ENCODE measurements around the gene COA8.

Gene COA8

DNA sequence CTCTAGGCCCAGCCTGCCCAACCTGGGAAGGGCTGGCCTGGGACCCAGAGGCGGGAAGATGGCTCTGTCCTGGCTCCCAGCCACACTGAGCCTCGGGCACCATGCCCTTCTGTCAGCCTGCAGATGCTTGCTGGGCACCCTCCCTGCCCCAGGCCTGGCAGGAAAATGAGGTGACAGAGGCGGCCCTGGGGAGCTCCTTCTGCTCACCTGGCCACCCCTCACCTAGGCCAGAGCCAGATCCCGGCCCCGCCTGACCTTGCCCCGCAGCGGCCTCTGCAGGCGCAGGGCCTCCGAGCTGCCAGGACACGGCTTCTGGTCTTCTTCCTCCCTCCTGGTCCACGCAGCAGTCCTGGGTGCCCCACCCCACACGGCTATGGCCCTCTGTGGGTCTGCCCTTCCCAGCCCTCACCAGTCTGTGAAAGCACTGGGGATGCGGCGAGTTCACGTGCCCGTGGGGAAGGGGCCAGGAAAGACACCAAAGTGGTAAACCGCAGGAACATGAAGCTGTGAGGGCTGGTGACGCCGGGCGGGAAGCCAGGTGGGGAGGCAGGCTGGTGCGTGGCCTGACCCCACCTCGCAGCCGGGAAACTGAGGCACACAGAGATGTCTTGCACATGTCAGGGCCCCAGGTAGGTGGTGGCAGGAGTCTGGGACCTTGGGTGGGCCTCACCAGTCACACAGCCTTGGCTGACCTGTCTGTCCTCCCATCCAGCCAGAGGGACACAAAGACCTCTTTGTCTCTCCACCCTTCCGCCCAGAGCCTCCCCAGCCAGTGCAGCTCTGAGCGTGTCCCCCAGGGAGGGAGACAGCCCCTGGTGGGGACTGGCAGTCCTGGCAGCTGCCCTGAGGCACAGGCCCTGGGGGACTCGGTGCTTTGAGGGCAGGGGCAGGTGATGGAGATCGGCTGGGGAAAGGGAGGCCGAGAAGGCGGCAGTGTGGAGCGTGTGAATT lies 13.1 kb upstream of the COA8 start:
- ATAC-seq, result no peak

DNA sequence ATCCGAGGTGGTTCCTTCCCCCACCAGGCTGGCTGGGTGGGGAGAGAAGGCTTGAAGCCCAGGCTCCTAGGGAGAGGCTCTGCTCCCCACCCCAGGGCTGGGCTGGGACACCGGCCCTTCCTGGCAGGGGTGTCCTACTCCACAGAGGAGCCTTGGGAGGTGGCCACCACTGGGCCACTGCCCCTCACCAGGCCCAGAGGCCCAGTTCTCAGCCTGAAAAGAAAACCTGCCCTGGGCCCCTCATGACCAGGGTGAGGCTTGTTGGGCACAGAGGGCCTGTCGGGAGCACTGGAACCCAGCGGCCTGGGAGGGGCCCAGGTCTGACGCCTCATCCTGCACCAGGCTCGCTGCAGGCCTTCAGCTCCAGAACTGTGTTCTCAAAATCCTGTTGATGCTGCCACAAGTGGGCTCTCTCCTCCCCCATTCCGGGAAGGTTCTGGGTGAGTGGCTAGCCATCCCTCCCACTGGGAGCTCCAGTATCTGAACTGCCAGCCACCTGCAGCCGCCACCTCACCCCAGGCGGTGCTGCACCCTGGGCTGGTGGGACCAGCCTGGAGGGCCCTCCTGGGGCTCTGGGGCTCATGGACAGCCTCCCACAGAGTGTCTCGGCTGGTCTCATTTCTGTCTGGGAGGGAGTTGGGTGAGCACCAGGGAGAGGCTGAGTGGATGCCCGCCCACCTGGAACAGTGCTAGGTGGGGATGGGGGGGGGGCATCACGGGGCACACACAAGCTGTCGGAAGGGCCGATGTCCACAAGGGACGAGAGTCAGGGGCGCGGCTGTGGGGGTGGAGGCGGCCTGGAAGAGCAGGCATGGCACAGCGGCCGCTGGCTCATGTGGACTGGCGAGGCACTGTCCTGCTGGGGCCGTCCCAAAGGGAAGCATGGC lies 12.1 kb upstream of the COA8 start:
- ATAC-seq, result no peak

DNA sequence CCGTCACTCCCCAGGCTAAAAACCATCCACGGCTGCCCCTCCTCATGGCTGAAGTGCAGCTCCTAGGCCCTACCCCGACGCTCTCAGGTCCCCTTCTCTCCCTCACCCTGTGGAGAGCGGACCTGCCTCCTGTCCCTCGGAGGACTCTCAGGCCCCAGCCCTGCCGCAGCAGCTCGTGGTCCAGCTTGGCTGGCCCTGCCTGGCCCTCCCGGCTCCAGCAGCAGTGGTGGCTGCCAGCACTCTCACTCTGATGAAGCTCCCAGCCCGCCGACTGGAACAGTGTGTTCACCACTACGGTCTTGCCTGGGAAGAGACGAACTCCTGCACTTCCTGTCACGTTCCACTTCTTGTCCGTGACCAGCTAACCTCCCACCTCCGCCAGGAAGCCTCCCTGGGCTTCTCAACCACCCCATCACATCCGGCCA lies 11.4 kb upstream of the COA8 start:
- ATAC-seq, result no peak

DNA sequence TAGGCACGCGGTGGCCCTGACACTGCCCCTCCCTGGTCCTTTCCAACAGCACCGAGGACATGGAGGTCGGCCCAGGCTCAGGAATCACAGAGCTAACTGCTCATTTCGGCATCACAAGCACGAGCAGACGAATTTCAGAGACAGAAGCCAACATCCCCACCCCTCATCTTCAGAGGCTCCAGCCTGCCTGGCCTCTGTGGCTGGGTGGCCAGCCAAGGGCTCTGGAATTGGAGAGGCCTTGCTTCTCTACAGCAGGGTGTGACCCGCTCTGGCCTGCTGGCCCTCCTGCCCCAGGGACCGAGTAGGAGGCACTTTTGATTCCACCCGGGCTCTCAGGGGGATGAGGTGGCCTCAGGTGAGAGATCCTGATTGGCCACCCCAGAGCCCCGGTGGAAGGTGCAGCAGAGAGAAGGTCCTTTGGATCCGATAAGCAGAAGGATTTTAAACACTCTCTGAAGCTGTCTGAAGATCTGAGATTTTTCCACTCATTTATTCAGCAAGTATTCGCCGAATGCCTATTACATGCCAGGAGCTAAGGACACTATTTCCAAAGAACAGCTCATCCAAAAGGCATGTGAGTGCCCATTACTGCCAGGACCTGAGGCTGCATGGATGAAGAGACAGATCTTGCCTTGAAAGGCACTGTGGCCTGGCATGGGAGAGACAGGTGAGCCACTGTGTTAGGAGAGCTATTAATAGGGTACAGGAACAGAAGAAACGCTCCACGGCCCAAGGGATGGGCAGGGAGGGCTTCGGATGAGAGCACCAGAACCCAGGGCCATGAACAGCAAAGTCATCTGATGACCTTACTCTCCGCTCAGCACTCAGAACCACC lies 10.5 kb upstream of the COA8 start:
- no peak for ATAC-seq

DNA sequence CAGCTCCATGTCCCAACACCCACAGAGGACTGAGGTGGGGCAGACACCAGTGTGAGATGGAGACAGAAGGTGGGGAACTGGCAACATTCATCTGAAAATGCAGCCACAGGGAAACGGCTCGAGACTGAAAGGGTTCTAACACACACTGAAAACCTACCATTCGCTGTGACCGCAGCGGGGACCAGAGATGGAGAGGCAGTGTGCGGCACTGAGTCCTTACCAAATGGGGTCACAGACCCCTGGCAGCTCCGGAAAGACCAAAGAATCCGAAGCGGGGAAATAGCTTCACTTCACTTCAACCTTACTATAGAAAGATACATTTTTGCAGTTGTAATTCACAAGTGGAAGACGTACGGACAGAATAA lies 9.9 kb upstream of the COA8 start:
- no peak for ATAC-seq

DNA sequence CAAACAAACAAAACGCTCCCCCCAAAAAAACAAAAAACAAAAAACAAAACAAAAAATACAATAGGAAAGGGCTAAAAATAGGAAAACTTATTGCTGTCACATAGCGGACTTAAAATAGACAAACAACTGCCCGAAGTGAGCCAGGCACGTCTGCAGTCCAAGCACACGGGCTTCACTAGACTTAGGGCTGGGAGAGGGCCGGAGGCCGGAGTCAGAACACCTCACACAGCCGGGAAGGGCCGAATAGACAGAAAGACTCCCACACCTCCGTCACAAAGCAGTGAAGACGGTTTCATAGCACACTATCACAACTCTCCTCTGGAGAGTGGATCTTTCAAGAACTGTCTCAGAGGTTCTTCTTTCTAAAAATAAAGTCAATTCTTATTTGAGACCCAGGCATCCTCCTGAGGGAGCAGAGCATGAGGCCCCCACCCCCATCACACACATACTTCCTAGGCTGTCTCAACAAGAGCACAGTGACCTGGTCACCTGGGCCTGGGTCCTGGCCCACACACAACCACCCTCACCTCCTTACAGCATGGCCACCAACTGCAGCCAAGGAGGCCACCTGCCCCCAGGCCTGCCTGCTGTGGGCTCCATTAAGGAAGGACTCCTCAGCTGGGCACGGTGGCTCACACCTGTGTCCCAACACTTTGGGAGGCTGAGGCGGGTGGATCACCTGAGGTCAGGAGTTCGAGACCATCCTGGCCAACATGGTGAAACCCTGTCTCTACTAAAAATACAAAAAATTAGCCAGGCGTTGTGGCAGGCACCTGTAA lies 7.0 kb upstream of the COA8 start:
- ATAC-seq, result no peak

DNA sequence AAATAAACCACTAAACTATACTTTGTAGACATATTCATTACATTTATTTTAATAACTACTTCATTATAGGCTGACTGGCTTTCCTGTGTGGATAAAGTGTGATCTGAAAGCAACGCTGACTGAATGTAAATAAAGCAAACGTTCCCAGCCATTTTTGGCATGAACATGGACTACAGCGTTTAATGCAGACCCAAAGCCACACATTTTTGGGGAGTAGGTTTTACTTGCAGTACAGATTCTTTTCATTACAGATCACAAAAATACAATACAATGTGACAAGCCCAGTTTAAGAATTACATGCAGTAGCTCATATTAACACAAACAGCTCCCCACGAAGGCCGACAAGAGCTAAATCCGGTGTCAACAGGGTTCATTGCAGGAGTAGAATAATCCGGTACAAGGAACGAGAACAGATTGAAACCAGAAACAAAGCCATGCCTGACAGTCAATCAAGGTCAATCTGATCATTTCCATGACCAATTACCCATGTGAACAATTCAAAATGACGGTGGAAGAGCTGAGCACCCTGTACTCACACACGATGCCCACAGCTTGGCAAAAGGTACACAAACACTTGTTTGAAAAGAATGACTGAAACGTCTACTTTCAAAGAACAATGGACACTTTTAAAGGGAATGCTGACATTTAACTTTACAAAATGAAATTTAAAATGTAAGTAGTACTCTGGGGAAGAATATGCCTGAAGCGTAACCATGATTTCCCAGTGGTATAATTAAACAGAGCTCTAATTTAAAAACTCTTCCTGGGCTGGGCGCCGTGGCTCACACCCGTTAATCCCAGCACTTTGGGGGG lies 5.6 kb upstream of the COA8 start:
- no peak for ATAC-seq

DNA sequence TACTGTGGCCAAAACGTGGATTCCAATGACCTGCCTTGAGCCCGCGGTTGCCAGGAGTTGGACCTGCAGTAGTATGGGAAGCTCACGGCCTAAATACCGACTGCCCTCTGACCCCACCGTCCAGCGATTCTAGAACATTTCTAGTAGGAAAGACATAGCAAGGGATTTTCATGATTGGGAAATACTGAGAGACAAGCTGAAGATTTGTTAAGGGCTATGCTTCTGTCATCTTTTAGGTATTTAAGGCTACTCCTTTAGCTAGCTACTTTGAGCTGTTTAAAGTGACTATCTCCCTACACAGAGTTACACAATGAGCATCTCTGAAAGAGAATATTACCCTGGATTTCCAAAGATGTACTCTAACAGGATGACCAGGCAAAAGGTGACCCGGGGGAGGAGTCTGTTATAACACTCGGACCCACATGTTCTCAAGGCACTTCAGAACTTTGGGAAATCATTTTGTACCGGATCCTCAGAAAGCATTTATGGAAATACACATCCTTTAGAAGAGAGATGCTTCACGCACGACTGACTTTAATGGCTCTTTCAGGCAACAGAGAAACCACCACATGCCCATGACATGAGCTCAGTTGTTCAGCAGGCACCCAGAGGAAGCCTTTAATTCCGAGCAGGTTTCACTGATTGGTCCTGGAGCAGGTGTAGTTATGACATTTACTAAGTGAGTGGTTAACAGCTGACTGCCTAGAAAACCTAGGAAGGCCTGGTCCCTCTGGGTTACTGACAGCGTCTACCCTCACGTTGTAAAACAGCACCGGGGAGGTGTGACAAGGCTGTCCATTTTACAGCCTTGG lies 4.5 kb upstream of the COA8 start:
- no peak for ATAC-seq

DNA sequence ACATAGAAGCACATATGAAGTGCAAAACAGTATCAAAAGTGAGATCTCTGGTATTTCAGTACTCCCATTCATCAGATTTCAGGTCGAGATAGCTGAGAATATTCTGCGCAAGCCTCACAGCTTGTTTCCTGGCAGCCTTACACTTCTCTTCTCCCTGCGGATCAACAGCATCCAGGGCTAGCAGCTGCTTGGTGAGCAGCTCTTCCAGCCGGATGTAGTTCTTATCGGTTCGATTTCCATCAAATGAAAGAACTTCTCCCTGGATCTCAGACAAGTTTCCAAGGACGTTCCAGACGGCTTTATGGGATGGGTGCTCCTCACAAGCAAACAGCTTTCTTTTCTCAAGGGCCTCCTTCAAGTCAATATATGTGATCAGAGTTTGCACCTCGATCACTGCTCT lies 3.0 kb upstream of the COA8 start:
- no peak for ATAC-seq

DNA sequence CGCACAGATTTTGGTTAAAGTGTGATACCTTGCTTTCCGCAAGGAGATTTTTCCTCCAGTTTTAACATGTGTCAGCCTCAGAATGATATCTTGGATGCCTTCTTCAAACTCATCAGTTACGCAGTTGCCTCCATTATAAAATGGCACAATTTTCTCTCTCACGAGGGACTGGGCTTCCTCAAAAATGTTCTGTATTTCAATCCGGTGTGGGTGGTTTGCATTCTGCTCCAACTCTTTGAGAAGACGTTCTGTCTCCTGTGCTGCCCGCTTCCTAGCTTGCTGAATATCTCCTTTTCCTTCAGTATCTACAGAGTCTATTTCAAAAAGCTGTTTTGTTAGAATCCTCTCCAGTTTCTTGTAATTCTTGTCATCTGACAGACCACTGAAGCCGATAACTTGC lies 2.1 kb upstream of the COA8 start:
- no peak for ATAC-seq

DNA sequence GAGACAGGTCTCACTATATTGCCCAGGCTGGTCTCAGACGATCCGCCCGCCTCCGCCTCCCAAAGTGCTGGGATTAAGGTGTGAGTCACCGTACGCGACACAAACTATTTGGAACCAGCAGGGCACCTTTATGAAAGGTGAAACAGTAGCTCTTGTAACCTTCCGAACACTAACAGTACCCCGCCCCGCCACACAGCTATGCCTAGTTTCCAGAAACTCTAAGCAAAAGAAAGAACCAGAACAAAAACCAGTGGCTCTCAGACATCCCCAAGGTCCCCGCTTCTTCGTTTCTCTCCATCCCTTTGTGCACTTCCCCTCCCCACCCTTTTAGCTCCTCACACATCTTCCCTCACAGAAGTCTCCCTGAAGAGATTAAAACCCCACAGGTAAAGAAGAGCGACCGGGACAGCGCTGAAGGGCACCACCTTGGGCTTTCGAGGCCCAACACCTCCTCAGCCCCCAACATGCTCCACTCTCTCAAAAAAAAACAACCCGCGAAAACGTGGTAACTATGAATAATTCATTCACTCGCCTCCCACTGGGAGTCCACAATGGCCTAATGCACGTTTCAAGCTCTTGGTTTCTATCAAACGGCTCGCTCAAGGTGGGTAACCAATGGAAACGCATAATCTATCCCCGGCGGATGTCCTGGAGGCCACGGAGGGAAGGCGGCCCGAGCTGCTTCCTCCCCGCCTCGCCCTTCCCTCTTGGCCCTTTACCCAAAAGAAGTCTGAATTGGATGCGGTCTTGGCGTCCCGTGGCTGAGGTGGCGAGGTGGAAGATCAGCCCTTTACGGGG lies 1.2 kb upstream of the COA8 start:
- ATAC-seq, result peak; percentile 42 to 51

DNA sequence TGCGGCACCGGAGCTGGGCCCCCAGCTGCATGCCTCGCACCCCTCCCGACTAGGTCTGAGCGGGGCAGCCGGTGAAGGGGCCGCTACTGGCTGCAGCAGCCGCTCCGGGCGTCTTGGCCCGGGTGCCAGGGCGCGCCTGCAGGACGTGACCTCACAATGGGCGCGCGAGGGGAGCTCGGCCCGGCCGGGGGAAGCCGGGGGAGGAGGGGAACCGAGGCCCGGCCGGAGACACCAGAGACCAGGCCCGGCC lies 656 bp upstream of the COA8 start:
- ATAC-seq, result no peak

DNA sequence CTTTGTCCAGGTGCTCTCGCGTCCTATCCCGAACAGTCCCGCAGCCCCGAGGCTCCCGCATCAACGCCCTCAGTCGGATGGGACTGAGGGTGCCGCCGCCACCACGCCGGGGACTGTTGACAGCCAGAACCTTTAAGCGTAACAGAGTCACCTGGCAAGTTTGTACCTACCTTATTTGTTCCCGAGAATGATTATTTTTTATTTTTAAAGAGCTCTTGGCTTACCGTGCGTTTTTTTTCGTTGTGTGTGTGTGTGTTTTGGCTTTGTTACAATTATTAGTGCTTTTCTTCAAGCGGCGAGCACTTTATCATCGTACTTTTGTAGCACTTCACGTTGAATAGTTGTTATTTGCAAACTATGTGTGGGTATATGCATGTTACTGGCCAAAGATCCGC lies 463 bp downstream of the COA8 start:
- ATAC-seq, result no peak

DNA sequence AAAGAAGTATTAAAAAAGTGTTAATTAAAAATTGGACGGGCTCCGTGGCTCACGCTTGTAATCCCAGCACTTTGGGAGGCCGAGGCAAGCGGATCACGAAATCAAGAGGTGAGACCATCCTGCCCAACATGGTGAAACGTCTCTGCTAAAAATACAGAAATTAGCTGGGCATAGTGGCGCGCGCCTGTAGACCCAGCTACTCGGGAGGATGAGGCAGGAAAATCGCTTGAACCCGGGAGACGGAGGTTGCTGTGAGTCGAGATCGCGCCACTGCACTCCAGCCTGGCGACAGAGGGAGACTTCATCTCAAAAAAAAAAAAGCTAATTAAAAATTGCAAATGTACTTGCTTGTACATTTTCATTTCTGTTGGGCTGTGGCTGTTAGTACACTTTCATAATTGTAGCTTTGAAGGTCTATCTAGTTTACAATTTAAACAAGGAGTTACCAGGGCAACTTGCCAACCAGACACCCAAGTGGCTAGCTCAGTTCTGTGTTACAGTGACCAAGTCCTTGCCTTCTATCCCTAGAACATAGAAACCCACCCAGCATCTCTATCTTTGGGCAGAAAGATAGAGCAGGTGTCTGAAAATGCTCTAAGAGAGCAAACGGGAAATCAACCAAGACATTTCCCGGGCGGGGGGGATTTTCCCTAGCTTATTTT lies 1.2 kb downstream of the COA8 start:
- ATAC-seq, result no peak

DNA sequence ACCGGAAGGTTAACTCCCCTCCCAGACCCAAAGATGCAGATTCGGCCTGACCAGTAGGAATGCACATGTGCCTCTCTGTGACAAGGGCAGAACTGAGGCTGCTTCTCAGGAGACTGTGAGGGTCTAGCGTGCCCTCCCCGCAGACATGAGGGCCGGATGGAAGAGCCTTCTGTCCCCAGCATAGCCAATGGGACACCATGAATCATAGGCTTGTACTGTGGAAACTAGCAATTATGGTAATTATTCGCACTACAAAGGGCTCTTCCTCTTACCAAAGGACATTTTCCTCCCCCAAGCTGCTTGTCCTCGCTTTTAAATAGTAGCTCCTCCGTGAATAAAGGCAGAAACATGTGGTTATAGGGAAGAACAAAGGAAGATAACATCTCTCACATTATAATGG lies 6.2 kb downstream of the COA8 start:
- no peak for ATAC-seq

DNA sequence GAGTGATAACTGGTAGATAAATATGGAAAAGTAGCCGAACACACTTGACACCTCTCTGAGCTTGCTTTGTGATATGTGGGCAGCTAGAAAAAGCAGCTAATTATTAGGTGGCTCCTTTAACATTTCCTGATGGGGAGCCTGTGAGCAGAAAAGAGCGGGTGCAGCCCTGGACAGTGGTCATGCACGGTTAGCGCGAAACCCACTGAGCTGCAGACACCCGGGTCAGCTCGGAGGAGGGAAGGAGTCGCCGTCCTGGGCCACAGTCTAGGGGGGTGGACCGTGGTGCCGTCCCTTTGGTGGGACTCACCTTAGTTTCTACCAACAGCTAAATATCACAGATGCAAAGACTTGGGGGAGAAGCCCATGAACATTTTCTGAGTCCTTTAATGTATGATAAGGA lies 6.6 kb downstream of the COA8 start:
- ATAC-seq, result no peak

DNA sequence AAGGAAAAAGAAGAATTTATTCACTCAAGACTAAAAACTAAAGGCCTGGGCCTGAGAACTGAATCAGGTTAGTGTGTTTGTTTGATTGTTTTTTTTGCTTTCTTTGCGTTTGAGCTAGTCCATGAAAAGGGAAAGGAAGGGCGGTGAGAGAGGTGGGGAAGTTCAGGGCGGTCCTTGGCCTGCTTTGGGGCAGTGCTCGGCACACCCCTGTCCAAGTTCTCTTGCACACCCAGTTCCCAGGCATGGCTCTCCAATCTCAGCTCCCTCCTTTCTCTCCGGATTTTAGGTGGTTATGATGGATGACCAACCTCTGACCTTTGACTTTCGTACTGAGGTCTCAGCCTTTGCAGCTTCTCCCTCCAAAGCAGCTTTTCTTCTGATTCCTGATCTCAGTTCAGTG lies 11.3 kb downstream of the COA8 start:
- no peak for ATAC-seq

DNA sequence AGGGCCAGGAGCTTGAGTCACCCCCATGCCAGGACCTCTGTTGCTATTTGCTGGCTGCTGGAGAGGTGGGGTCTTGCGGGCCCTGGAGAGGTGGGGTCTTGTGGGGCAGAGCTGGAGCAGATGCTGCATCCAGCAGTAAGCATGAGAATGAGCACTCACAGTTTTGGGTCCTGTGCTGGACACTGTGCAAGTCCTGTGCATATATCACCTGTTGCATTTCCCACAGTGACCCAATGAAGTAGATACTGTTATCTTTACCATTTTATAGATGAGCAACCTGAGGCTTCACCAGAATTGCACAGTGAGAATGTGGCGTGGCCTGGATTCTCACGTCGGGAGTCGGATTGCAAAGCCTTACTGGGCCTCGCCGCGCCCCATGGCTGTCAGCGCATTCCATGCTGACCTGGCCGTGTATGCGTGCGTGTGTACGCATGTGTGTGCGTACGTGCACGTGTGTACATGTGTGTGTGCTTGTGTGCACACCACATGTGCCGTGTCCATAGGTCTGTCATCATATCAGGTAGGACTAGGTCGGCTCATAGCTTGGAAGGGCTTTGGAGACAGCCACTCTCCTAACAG lies 12.0 kb downstream of the COA8 start:
- no peak for ATAC-seq

Data from activated CD4-positive, CD25-positive, alpha-beta regulatory T cell treated with anti-CD3 and anti-CD28 coated beads, Interleukin-2, amount 50 U/mL, for 24 hours (primary cell).